ENCODE data around the gene KCNS1. TPM values are rescaled to one million over a fixed set of nuclear protein-coding genes. Genes with fewer than 3 reads are reported as not detected.
"Not testable (repeated sequence)": the region's sequence is repeated elsewhere in the genome, so short reads cannot be mapped to it uniquely, and the experiment has no call there.

The KCNS1 gene
- total RNA-seq (ENCODE audit: low replicate concordance) = 2.2 and 3.5 TPM in 2 replicates
- long read RNA-seq, partial matches to known transcripts = 1 of 4 reads
- long read RNA-seq, other reads (novel, unspliced or antisense) = 3 of 4 reads

GRCh38 chr20:45100563-45101245 lies at the start of gene KCNS1:
Gene KCNS1, minus strand, starts transcription at chr20:45101127. Its CDS starts 1,891 bp downstream, at chr20:45099236.
- Mint-ChIP-seq H3K27me3 (peaks cover 61% of the 10 kb centered on the region), H3K4me1 (ENCODE audit: unreplicated experiment) (no peaks in the 10 kb centered on the region), H3K27ac (peak within 1 kb of the TSS; percentile 11), H3K36me3 (no peaks in the 10 kb centered on the region), H3K4me3 (peak within 1 kb of the TSS; percentile 82), H3K9me3 (no peaks in the 10 kb centered on the region)
- no peak for DNase-seq (ENCODE audit: extremely low spot score, unreplicated experiment)
- TF ChIP-seq, protein P1, sequence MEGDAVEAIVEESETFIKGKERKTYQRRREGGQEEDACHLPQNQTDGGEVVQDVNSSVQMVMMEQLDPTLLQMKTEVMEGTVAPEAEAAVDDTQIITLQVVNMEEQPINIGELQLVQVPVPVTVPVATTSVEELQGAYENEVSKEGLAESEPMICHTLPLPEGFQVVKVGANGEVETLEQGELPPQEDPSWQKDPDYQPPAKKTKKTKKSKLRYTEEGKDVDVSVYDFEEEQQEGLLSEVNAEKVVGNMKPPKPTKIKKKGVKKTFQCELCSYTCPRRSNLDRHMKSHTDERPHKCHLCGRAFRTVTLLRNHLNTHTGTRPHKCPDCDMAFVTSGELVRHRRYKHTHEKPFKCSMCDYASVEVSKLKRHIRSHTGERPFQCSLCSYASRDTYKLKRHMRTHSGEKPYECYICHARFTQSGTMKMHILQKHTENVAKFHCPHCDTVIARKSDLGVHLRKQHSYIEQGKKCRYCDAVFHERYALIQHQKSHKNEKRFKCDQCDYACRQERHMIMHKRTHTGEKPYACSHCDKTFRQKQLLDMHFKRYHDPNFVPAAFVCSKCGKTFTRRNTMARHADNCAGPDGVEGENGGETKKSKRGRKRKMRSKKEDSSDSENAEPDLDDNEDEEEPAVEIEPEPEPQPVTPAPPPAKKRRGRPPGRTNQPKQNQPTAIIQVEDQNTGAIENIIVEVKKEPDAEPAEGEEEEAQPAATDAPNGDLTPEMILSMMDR (conservative IDR thresholded peaks at IDR 0.05) = peak; percentile 35

- no peak for DNase-seq (ENCODE audit: extremely low spot score, unreplicated experiment)
- Mint-ChIP-seq H3K27ac (no peak overlapping the region), H3K4me3 (no peak overlapping the region), H3K4me1 (ENCODE audit: unreplicated experiment) (no peaks in the 10 kb centered on the region), H3K36me3 (no peaks in the 10 kb centered on the region), H3K27me3 (peaks cover 70% of the 10 kb centered on the region), H3K9me3 (no peaks in the 10 kb centered on the region)
- TF ChIP-seq, protein P1 (conservative IDR thresholded peaks at IDR 0.05) = no peak
These were observed 48.1 kb upstream of the KCNS1 start for GRCh38 chr20:45149062-45149461.

GRCh38 chr20:45140836-45141235 lies 39.9 kb upstream of the KCNS1 start:
- no peaks in the 10 kb centered on the region for H3K36me3 Mint-ChIP-seq
- no peak overlapping the region for H3K4me3 Mint-ChIP-seq
- TF ChIP-seq, protein P1 (conservative IDR thresholded peaks at IDR 0.05) = no peak
- DNase-seq (ENCODE audit: extremely low spot score, unreplicated experiment) = no peak
- H3K9me3 Mint-ChIP-seq = no peaks in the 10 kb centered on the region
- peaks cover 23% of the 10 kb centered on the region for H3K27me3 Mint-ChIP-seq
- H3K4me1 Mint-ChIP-seq (ENCODE audit: unreplicated experiment) = no peaks in the 10 kb centered on the region
- no peak overlapping the region for H3K27ac Mint-ChIP-seq

GRCh38 chr20:45139733-45140375 lies 38.9 kb upstream of the KCNS1 start:
- not testable (repeated sequence) for H3K9me3 Mint-ChIP-seq; DNase-seq (ENCODE audit: extremely low spot score, unreplicated experiment); H3K36me3 Mint-ChIP-seq; H3K4me1 Mint-ChIP-seq (ENCODE audit: unreplicated experiment); H3K4me3 Mint-ChIP-seq; H3K27ac Mint-ChIP-seq
- peaks cover 15% of the 10 kb centered on the region for H3K27me3 Mint-ChIP-seq

- no peaks in the 10 kb centered on the region for H3K9me3 Mint-ChIP-seq
- peaks cover 9% of the 10 kb centered on the region for H3K27me3 Mint-ChIP-seq
- no peaks in the 10 kb centered on the region for H3K4me1 Mint-ChIP-seq (ENCODE audit: unreplicated experiment)
- TF ChIP-seq, protein P1 (conservative IDR thresholded peaks at IDR 0.05) = peak; percentile 78
- no peaks in the 10 kb centered on the region for H3K36me3 Mint-ChIP-seq
- no peak for DNase-seq (ENCODE audit: extremely low spot score, unreplicated experiment)
- no peak overlapping the region for H3K27ac Mint-ChIP-seq
- H3K4me3 Mint-ChIP-seq = no peak overlapping the region
These were observed 37.8 kb upstream of the KCNS1 start for GRCh38 chr20:45138561-45139300.

All from type B pancreatic cell (in vitro differentiated cells).